SK-N-SH (cell line): ENCODE measurements around the gene KLRC2. TPM values are rescaled to one million over a fixed set of nuclear protein-coding genes. Genes with fewer than 3 reads are reported as not detected.
"Not testable (repeated sequence)": the region's sequence is repeated elsewhere in the genome, so short reads cannot be mapped to it uniquely, and the experiment has no call there.

Experiments used
- CTCF ChIA-PET: fragments of 300-600, 350-600 bp; formaldehyde crosslinking; extraction: SDS; loops from one replicate; lab custom pipeline; 2021; lab: Yijun Ruan, JAX
- POLR2A ChIA-PET: fragments of 350-600 bp; sonication (Branson Sonifier 250); formaldehyde crosslinking; extraction: SDS; loops from one replicate; lab custom pipeline; 2020; ENCODE audit warnings: antibody characterized with exemption, inconsistent platforms; lab: Yijun Ruan, JAX
- DNase-seq: peaks from one replicate; pipeline ENCODE4 v3.0.0; 2012
- H2AFZ ChIP-seq: fragments of 200-600 bp; sonication (generic); 2 replicates; pipeline ENCODE4 v1.8.1; 2016; ENCODE audit warnings: antibody characterized with exemption, mild to moderate bottlenecking, low read depth
- H3F3A ChIP-seq: fragments of 200-600 bp; sonication (generic); replicated peaks from 2 replicates; pipeline ENCODE3; 2016; ENCODE audit warnings: antibody characterized with exemption, mild to moderate bottlenecking; ENCODE audit not compliant: insufficient read depth
- H3K27ac ChIP-seq, 2 experiments: fragments of 200-500 bp in 1 of 2; fragments of 200-600 bp in 1 of 2; sonication (Bioruptor generic) in 1 of 2; sonication (generic), shearing (Covaris generic) in 1 of 2; 2 replicates each; pipeline versions ENCODE4 v1.5.1 to v1.6.1; 2014 to 2016; ENCODE audit warnings: low read depth in 2 of 2, inconsistent platforms in 1 of 2, low read length in 1 of 2, mild to moderate bottlenecking in 1 of 2, mixed read lengths in 1 of 2
- H3K27me3 ChIP-seq: fragments of 200-600 bp; sonication (generic), shearing (Covaris generic); 2 replicates; pipeline ENCODE4 v1.6.1; 2016; ENCODE audit warnings: mixed run types; ENCODE audit not compliant: insufficient read depth
- H3K36me3 ChIP-seq, 2 experiments: fragments of 200-500 bp in 1 of 2; fragments of 200-600 bp in 1 of 2; sonication (Bioruptor generic) in 1 of 2; sonication (generic) in 1 of 2; replicated peaks in 1 of 2; 2 replicates each; pipeline versions ENCODE3 to v1.5.1; 2014 to 2016; ENCODE audit warnings: low read length in 1 of 2, mild to moderate bottlenecking in 1 of 2; ENCODE audit not compliant: insufficient read depth in 2 of 2, control insufficient read depth in 1 of 2
- H3K4me1 ChIP-seq, 2 experiments: fragments of 200-500 bp in 1 of 2; fragments of 200-600 bp in 1 of 2; sonication (Bioruptor generic) in 1 of 2; sonication (generic), shearing (Covaris generic) in 1 of 2; 2 replicates each; pipeline versions ENCODE4 v1.5.1 to v1.6.1; 2014 to 2016; ENCODE audit warnings: low read depth in 1 of 2, low read length in 1 of 2, mixed run types in 1 of 2; ENCODE audit not compliant: insufficient read depth in 2 of 2, control insufficient read depth in 1 of 2
- H3K4me2 ChIP-seq: fragments of 200-600 bp; sonication (generic), shearing (Covaris generic); 2 replicates; pipeline ENCODE4 v1.6.1; 2017; ENCODE audit warnings: mixed run types
- H3K4me3 ChIP-seq, 2 experiments: fragments of 200-500 bp in 1 of 2; fragments of 200-600 bp in 1 of 2; sonication (Bioruptor generic) in 1 of 2; sonication (generic), shearing (Covaris generic) in 1 of 2; 2 replicates each; pipeline versions ENCODE4 v1.5.1 to v1.8.1; 2014 to 2016; ENCODE audit warnings: low read depth in 2 of 2, inconsistent platforms in 1 of 2, low read length in 1 of 2, mild to moderate bottlenecking in 1 of 2, mixed read lengths in 1 of 2, moderate library complexity in 1 of 2
- H3K79me2 ChIP-seq: fragments of 200-600 bp; sonication (generic); 2 replicates; pipeline ENCODE4 v1.8.1; 2017; ENCODE audit warnings: mild to moderate bottlenecking; ENCODE audit not compliant: insufficient read depth
- H3K9ac ChIP-seq: fragments of 200-600 bp; sonication (generic); 2 replicates; pipeline ENCODE4 v1.6.1; 2017; ENCODE audit warnings: mixed run types
- H3K9me2 ChIP-seq: fragments of 200-600 bp; sonication (generic); 2 replicates; pipeline ENCODE4 v1.6.1; 2017; ENCODE audit warnings: mixed run types
- H3K9me3 ChIP-seq: fragments of 200-600 bp; sonication (generic); 2 replicates; pipeline ENCODE4 v1.6.1; 2017; ENCODE audit warnings: mixed run types, mild to moderate bottlenecking, moderate library complexity
- H4K20me1 ChIP-seq: fragments of 200-600 bp; sonication (generic); 2 replicates; pipeline ENCODE4 v1.6.1; 2017; ENCODE audit warnings: mild to moderate bottlenecking, mixed run types; ENCODE audit not compliant: insufficient read depth
- CHD2 ChIP-seq: fragments of 150-350 bp; IDR thresholded peaks from 2 replicates; pipeline ENCODE4 v1.6.1; 2018; ENCODE audit warnings: low read length; ENCODE audit not compliant: partially characterized antibody
- FOXJ3 ChIP-seq: sonication (generic); formaldehyde crosslinking; IDR thresholded peaks from 2 replicates; pipeline ENCODE4 v1.5.1; 2020; ENCODE audit warnings: mild to moderate bottlenecking, missing genetic modification reagents
- MXI1 ChIP-seq: IDR thresholded peaks from 2 replicates; pipeline ENCODE4 v1.6.1; 2012; ENCODE audit warnings: mild to moderate bottlenecking, low read depth, low read length, improper control_type of control experiment
- NFIC ChIP-seq: IDR thresholded peaks from 2 replicates; pipeline ENCODE4 v1.4.0; 2012; ENCODE audit warnings: borderline replicate concordance
- RCOR1 ChIP-seq: fragments of 150-350 bp; IDR thresholded peaks from 2 replicates; pipeline ENCODE4 v1.6.1; 2017; ENCODE audit warnings: antibody characterized with exemption, low read length
- RXRA ChIP-seq: IDR thresholded peaks from 2 replicates; pipeline ENCODE4 v1.4.0; 2012; ENCODE audit warnings: low read depth, mild to moderate bottlenecking, borderline replicate concordance
- SIN3A ChIP-seq: IDR thresholded peaks from 2 replicates; pipeline ENCODE4 v1.6.1; 2012; ENCODE audit warnings: low read depth, mild to moderate bottlenecking, low read length, moderate library complexity, borderline replicate concordance
- TEAD4 ChIP-seq: IDR thresholded peaks from 2 replicates; pipeline ENCODE4 v1.4.0; 2012; ENCODE audit warnings: mild to moderate bottlenecking, borderline replicate concordance; ENCODE audit not compliant: insufficient read depth
- WGBS: methylation state at CpG from one replicate; pipeline ENCODE4 v1.1.6; 2017; ENCODE audit warnings: low lambda C conversion rate; 5-methylcytosine and 5-hydroxymethylcytosine counted together
- polyA plus RNA-seq, 3 experiments: library from polyadenylated mRNA; depleted of rRNA; stranded (reverse); fragments of >200 nt; gene quantifications; 2 replicates each; pipeline ENCODE4 v1.2.3, GENCODE V29; 2012
- TF ChIP-seq, protein P1 (sequence below): fragments of 200-600 bp; sonication (generic); IDR thresholded peaks from 2 replicates; pipeline ENCODE4 v1.6.1; 2017; ENCODE audit warnings: antibody characterized with exemption, mild to moderate bottlenecking, moderate library complexity
- TF ChIP-seq, protein P2 (sequence below): IDR thresholded peaks from 2 replicates; pipeline ENCODE4 v1.4.0; 2012; ENCODE audit warnings: low read depth, borderline replicate concordance

KLRC2 gene
- polyA plus RNA-seq, 1 of the 3 experiments (the other 2 are of a cell fraction), result not detected

- no peaks in the 10 kb centered on the region for H3K9me2 ChIP-seq
- TF ChIP-seq NFIC (no peak), RXRA (no peak), RCOR1 (no peak), MXI1 (no peak), TEAD4 (no peak), FOXJ3 (CRISPR knock-in tag) (no peak), SIN3A (no peak), CHD2 (no peak)
- TF ChIP-seq, protein P1, sequence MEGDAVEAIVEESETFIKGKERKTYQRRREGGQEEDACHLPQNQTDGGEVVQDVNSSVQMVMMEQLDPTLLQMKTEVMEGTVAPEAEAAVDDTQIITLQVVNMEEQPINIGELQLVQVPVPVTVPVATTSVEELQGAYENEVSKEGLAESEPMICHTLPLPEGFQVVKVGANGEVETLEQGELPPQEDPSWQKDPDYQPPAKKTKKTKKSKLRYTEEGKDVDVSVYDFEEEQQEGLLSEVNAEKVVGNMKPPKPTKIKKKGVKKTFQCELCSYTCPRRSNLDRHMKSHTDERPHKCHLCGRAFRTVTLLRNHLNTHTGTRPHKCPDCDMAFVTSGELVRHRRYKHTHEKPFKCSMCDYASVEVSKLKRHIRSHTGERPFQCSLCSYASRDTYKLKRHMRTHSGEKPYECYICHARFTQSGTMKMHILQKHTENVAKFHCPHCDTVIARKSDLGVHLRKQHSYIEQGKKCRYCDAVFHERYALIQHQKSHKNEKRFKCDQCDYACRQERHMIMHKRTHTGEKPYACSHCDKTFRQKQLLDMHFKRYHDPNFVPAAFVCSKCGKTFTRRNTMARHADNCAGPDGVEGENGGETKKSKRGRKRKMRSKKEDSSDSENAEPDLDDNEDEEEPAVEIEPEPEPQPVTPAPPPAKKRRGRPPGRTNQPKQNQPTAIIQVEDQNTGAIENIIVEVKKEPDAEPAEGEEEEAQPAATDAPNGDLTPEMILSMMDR, result no peak
- TF ChIP-seq, protein P2, sequence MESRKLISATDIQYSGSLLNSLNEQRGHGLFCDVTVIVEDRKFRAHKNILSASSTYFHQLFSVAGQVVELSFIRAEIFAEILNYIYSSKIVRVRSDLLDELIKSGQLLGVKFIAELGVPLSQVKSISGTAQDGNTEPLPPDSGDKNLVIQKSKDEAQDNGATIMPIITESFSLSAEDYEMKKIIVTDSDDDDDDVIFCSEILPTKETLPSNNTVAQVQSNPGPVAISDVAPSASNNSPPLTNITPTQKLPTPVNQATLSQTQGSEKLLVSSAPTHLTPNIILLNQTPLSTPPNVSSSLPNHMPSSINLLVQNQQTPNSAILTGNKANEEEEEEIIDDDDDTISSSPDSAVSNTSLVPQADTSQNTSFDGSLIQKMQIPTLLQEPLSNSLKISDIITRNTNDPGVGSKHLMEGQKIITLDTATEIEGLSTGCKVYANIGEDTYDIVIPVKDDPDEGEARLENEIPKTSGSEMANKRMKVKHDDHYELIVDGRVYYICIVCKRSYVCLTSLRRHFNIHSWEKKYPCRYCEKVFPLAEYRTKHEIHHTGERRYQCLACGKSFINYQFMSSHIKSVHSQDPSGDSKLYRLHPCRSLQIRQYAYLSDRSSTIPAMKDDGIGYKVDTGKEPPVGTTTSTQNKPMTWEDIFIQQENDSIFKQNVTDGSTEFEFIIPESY, result no peak
- TF ChIP-seq, all 33 proteins: peak for 0
- Histone ChIP-seq H3K9me3 (no peaks in the 10 kb centered on the region), H3K27ac (no peak overlapping the region), H3K36me3 (no peaks in the 10 kb centered on the region), H3K9ac (no peak overlapping the region), H3K4me3 (no peak overlapping the region), H3K27me3 (no peaks in the 10 kb centered on the region; the same call in 1 of the 2 replicates), H3K4me2 (no peak overlapping the region), H3K79me2 (no peaks in the 10 kb centered on the region), H2AFZ (no peak overlapping the region), H3F3A (no peaks in the 10 kb centered on the region), H3K4me1 (no peaks in the 10 kb centered on the region), H4K20me1 (no peaks in the 10 kb centered on the region)
- CTCF ChIA-PET, result no interaction called here
- 37% methylated on average over 4 of the region's 4 CpGs for WGBS
- DNase-seq, result no peak
- POLR2A ChIA-PET, result no interaction called here
These were observed 12.4 kb upstream of the KLRC2 start for GRCh38 chr12:10448236-10448635.

- H3K36me3 ChIP-seq, CTCF ChIA-PET, H3K27ac ChIP-seq, H3F3A ChIP-seq, H2AFZ ChIP-seq, H3K4me2 ChIP-seq, POLR2A ChIA-PET, H3K27me3 ChIP-seq, H3K79me2 ChIP-seq, DNase-seq, H3K4me1 ChIP-seq, H3K4me3 ChIP-seq, H4K20me1 ChIP-seq, H3K9ac ChIP-seq, H3K9me3 ChIP-seq, H3K9me2 ChIP-seq: not testable (repeated sequence)
- WGBS, result 16% methylated on average over 5 of the region's 5 CpGs
These were observed 10.2 kb upstream of the KLRC2 start for GRCh38 chr12:10446052-10446451.

DNA sequence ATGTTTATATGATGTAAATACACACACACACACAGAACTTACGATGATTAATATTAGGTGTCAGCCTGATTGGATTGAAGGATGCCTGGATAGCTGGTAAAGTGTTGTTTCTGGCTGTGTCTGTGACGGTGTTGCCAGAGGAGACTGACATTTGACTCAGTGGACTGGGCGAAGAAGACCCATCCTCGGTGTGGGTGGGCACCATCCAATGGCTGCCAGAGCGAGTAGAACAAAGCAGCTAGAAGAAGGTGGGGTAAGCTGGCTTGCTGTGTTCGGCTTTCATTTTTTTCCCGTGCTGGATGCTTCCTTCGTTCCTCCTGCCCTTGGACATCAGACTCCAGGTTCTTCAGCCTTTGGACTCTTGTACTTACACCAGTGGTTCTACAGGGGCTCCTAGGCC lies 5.3 kb upstream of the KLRC2 start:
- H3K27ac ChIP-seq, H3K4me1 ChIP-seq, DNase-seq, H3K4me3 ChIP-seq, H3K9ac ChIP-seq, H3K79me2 ChIP-seq, H3K27me3 ChIP-seq, H3K9me3 ChIP-seq, POLR2A ChIA-PET, H2AFZ ChIP-seq, H3K36me3 ChIP-seq, CTCF ChIA-PET, H3K9me2 ChIP-seq, H3K4me2 ChIP-seq, H4K20me1 ChIP-seq, H3F3A ChIP-seq: not testable (repeated sequence)
- 17% methylated on average over 8 of the region's 8 CpGs for WGBS

DNA sequence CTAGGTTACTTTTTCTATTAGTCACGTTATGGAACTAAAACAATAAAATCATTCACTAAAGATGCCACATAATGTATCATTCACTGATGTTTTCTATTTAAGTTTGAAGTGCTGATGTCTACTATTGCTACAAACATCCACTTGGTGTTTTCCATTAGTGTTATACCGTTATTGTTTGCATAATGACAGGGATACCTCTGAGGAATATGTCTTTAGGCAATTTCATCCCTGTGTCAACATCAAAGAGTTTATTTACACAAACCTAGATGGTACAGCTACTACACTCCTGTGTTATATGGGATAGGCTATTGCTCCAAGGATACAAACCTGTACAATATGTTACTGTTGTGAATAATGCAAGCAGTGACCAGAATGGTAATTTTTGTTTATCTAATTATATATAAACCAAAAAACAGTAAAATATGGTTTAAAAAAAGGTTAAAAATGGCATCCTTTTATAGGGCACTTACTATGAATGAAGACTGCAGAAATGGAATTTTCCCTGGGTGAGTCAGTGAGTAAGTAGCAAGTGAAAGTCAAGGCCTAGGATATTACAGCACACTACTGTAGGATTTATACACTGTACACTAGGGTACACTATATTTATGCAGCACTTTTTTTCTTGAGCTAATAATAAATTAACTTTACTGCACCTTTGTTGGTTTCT lies 3.9 kb upstream of the KLRC2 start:
- POLR2A ChIA-PET, H3K9me2 ChIP-seq, H3K27ac ChIP-seq, H3K79me2 ChIP-seq, H4K20me1 ChIP-seq, CTCF ChIA-PET, H3K9ac ChIP-seq, H3K9me3 ChIP-seq, H3K4me2 ChIP-seq, H2AFZ ChIP-seq, H3K27me3 ChIP-seq, H3K4me1 ChIP-seq, DNase-seq, H3K4me3 ChIP-seq, H3F3A ChIP-seq, H3K36me3 ChIP-seq: not testable (repeated sequence)
- WGBS, result 2% methylated on average over 2 of the region's 2 CpGs
